ENCODE measurements around the gene DSTN.
A peak's percentile ranks its signal among the peaks of the same experiment; 100 is the strongest.

DSTN gene

DNA sequence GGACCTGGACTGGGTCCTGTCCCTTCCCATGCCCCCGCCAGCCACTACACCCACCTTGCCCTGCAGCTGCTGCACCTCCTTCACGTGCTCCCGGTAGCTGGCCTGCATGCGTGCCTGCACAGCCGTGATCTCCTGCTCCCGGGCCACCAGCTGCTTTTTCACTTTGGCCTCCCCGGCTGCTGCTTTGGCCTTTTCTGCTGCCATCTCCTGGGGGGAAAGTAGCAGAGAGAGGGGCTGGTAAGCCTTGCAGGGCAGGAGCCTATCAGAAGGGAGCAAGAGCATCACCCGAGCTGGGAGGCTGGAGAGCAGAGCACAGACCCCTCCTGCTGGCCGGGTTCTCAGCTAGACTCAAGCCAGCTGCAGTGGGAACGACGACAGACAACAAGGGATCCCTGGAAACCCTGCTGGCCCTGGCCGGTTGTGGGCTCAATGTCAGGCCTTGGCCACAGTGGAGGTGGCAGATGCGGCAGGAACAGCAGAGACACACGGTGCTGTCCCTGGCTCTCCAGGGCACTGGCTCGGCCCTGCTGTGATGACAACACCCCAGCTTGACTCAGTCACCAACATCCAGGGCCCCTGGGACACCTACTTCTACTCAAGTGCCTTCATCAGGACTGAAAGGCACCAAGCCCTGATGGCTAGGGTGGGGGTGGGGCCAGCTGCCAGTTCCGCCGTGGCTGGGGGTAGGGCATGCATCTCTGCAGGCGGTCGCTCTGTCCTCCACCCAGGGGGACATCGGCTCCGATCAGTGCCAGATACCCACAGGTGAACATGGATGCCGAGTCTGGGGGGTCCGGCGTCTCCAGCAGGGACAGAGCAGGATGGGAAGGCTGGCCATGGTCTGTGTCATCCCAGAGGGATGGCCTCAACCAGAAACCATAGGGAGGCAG lies 66.9 kb downstream of the DSTN start:
- DNase-seq, result peak in 52 of 58 donors; percentile 21 to 91 (median 72)

DNA sequence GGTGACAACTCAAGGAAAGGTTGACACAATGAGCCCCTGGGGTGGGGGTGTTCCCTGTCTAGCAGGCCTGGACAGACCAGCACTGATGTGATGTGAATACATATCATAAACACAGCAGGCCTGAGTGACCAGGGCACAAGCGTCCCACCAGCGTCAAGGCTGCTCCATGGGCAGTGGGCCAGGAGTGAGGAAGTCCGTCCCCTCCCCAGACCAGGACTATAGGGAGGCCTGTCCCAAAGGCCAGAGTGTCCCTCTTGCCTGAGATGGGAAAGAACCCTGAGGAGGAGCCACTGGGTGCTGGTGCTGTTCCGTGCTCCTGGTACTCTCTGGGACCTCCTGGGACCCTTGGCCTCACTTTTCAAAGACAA lies 67.5 kb downstream of the DSTN start:
- peak in 1 of 58 donors; percentile 23 for DNase-seq

GRCh38 chr20:17637985-17638640 lies 68.2 kb downstream of the DSTN start:
- DNase-seq, result no peak

DNA sequence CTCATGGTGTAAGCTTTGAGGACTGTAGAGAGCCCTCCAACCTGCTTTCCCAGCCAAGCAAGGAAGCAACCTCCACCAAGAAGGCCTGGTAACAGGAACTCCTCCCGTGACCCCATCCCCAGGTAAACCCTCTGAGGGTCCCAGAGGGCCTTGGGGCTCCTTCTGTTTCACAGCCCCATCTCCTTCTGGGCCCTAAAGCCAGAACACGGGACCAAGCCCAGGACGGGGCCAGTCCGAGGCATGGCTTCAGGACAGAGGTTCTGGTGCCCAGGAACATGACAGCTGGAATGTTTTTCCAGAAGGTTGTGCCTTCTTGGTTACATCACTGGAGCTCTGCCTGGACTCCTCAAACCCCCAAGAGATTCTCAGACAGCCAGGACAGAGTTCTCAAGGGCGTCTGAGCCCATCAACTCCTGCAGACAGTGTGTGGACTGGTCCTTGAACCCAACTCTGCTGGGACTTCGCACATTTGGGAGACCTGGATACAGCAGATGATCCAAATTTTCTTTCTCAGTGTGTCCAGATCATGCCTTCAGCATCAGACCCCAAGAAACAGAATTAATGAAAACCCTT lies 69.0 kb downstream of the DSTN start:
- no peak for DNase-seq

GRCh38 chr20:17640146-17640874 lies 70.4 kb downstream of the DSTN start:
- no peak for DNase-seq

GRCh38 chr20:17640875-17641378 lies 71.1 kb downstream of the DSTN start:
- no peak for DNase-seq

GRCh38 chr20:17641520-17641964 lies 71.7 kb downstream of the DSTN start:
- no peak for DNase-seq

GRCh38 chr20:17641993-17642392 lies 72.1 kb downstream of the DSTN start:
- DNase-seq, result peak in 20 of 58 donors; percentile 12 to 63 (median 31)

- DNase-seq, result no peak
Measured at GRCh38 chr20:17642404-17643269, 72.8 kb downstream of the DSTN start.

DNA sequence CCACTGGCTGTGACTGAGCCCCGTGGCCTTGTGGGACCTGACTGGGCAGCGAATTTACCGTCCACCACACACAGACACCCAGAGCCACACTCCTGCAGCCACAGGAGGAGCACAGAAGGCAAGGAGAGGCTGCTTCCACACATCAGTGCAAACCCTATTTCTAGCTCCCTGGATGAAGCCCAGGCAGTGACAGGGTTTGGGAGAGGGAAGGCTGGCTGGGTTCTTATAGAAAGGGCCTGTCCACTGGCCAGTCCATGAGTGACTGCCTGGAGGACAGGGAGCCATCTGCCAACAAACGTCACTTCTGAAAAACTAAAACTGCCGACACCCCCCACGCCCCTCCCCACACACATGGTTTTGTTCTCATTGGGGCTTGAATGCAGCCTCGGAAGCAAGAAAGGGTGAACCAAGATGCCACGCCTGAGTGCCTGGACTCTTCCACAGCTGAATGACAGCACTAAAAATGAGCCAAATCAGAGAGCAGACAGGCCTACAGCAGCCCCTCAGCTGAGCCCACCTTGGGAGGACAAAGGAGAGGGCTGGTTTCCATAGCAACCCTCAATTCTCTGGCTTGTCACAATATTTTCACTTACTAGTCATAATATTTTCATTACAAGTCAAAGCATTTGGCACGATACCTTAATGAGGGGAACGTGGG lies 73.8 kb downstream of the DSTN start:
- no peak for DNase-seq

DNA sequence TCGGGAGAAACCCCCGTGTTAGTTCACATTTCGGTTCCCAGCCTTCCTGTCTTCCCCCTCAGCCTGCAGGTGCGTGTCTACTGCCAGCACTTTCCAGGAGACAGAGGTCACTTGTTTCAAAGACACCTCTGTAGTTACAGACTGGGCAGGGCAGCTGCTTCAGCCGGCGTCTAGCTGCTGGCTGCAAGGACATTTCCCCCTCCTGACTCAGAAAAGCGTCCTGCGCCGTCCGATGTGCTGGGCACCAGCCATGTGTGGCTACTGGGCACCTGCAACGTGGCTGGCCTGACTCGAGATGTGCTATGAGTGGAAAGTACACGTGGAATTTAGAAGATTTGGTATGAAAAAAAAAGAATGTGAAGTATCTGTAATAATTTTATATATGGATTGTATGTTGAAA lies 74.6 kb downstream of the DSTN start:
- DNase-seq, result no peak

DNA sequence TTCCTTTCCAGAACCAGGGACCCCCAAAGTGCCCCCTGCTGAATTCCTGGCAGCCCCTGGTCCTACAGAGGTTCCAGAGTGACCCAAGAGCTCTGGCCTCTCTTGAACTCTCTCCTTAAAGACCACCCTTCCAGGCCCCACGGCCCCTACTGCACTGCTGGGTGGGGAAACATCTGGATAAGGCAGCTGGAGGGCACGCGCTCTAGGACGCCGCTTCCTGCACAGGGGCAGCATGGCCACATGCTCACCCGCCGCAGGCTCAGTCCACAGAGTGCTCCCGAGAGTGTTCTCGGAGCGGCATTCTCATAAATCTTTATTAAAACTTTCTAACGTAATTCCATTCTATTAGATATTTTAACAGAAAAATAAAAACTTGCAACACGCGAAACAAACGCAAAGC lies 75.1 kb downstream of the DSTN start:
- DNase-seq, result no peak

- no peak for DNase-seq
Measured at GRCh38 chr20:17645546-17646208, 75.8 kb downstream of the DSTN start.

GRCh38 chr20:17646209-17646960 lies 76.5 kb downstream of the DSTN start:
- DNase-seq, result no peak

DNA sequence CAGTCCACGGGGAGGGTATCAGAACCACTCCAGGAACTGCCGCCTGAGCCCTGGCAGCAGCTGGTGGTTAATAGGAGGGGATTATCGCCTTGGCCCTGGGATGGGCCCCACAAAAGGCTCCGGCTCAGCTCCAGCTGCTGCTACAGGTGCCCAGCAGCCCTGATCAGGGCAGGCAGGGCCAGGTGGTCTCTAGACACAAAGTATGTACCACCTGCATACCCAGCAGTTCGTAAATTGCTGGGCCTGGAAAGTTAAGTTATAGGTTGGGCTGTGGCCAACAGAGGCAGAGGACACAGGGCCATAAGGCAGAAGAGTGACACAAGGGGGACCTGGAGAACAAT lies 77.1 kb downstream of the DSTN start:
- DNase-seq, result no peak

GRCh38 chr20:17647391-17648314 lies 77.8 kb downstream of the DSTN start:
- no peak for DNase-seq

DNA sequence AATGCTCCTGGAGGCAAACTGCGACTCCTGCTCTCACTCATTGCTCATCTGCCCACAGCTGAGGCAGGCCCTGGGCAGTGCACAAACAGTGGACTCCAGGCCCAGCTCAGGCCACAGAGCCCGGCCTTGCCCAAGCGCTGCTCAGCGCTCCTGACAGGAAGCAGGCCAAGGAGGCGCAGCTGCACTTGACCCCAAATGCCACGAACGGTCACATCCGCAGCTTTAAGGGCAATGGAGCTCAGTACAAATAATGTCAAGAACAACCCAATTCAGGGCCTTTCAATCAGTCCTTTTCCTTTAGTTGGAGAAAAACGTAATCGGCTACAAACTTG lies 78.4 kb downstream of the DSTN start:
- DNase-seq, result peak in 1 of 58 donors; percentile 21
